Activated CD8-positive, alpha-beta T cell treated with anti-CD3 and anti-CD28 coated beads for 36 hours (primary cell): ENCODE measurements around the gene NOD1. TPM values are rescaled to one million over a fixed set of nuclear protein-coding genes. Genes with fewer than 3 reads are reported as not detected.

ENCODE experiments used
- ATAC-seq: fragments of 200-7000 bp; cut with Tn5 transposase; one replicate; pipeline ENCODE4 v1.10.0; 2021; ENCODE audit warnings: mild to moderate bottlenecking, moderate library complexity
- CTCF ChIA-PET: fragments of 350-600 bp; sonication (Branson Sonifier 250); formaldehyde crosslinking; loops from one replicate; lab custom pipeline; 2021; ENCODE audit warnings: antibody characterized with exemption; lab: Charles Lee
- POLR2A ChIA-PET: fragments of 350-600 bp; sonication (Branson Sonifier 250); formaldehyde crosslinking; loops from one replicate; lab custom pipeline; 2021; ENCODE audit warnings: antibody characterized with exemption; lab: Charles Lee
- DNase-seq: peaks from one replicate; pipeline ENCODE4 v3.0.0-alpha.2; 2020
- H3K27ac Mint-ChIP-seq: one replicate; pipeline ENCODE4 v1.8.0; 2021; ENCODE audit warnings: mild to moderate bottlenecking, mixed read lengths
- H3K27me3 Mint-ChIP-seq: one replicate; pipeline ENCODE4 v1.8.0; 2021; ENCODE audit warnings: mixed read lengths
- H3K36me3 Mint-ChIP-seq: one replicate; pipeline ENCODE4 v1.8.0; 2021; ENCODE audit warnings: low read depth, mixed read lengths
- H3K4me1 Mint-ChIP-seq: one replicate; pipeline ENCODE4 v1.8.0; 2021; ENCODE audit warnings: low read depth, mixed read lengths
- H3K4me3 Mint-ChIP-seq: one replicate; pipeline ENCODE4 v1.8.0; 2021; ENCODE audit warnings: mild to moderate bottlenecking, moderate library complexity, mixed read lengths
- H3K9me3 Mint-ChIP-seq: one replicate; pipeline ENCODE4 v1.8.0; 2021; ENCODE audit warnings: mixed read lengths
- intact Hi-C: fragments of 100-400 bp; cut with micrococcal nuclease; formaldehyde crosslinking; loops from one replicate; pipeline ENCODE4 v1.10.0; 2022
- total RNA-seq, 2 experiments: library from RNA; stranded (reverse); gene quantifications; one replicate each; pipeline ENCODE4 v1.2.3, GENCODE V29; 2021
- TF ChIP-seq, protein P1 (sequence below): fragments of 200-600 bp; IDR thresholded peaks from one replicate; pipeline ENCODE4 v1.8.0; 2022; ENCODE audit warnings: antibody characterized with exemption, mild to moderate bottlenecking

NOD1 gene
- total RNA-seq, 2 experiments from 2014 or later, result 11.5 to 12.5 TPM

DNA sequence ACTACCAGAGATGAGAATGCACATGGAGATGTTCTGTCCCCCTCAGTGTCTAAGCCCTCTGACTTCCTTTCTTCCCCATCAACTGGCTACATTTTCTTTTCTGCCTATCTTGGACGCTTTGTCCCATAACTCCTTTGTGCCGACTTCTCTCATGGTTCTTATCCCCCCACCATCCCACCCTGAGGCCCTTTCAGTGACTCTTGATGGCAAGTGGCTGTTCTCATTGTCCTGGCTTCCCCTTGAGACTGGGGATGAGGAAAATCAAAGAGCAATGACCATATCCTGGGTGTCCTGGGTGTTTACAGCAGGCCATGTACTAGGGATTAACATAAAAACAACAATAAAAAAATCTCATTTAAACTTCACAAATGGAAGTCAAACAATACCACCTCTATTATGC, 44.9 kb upstream of the NOD1 start:
- Mint-ChIP-seq H3K36me3 (no peaks in the 10 kb centered on the region), H3K27ac (no peak overlapping the region), H3K4me1 (no peaks in the 10 kb centered on the region), H3K9me3 (no peaks in the 10 kb centered on the region), H3K4me3 (no peak overlapping the region), H3K27me3 (no peaks in the 10 kb centered on the region)
- DNase-seq (no peak), ATAC-seq (no peak)
- TF ChIP-seq, protein P1, sequence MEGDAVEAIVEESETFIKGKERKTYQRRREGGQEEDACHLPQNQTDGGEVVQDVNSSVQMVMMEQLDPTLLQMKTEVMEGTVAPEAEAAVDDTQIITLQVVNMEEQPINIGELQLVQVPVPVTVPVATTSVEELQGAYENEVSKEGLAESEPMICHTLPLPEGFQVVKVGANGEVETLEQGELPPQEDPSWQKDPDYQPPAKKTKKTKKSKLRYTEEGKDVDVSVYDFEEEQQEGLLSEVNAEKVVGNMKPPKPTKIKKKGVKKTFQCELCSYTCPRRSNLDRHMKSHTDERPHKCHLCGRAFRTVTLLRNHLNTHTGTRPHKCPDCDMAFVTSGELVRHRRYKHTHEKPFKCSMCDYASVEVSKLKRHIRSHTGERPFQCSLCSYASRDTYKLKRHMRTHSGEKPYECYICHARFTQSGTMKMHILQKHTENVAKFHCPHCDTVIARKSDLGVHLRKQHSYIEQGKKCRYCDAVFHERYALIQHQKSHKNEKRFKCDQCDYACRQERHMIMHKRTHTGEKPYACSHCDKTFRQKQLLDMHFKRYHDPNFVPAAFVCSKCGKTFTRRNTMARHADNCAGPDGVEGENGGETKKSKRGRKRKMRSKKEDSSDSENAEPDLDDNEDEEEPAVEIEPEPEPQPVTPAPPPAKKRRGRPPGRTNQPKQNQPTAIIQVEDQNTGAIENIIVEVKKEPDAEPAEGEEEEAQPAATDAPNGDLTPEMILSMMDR, result no peak
- POLR2A ChIA-PET, result no interaction called here
- intact Hi-C loops, result no loop called here
- CTCF ChIA-PET, result no interaction called here

- ATAC-seq (no peak), DNase-seq (no peak)
- no peaks in the 10 kb centered on the region for H3K27me3 Mint-ChIP-seq
- intact Hi-C loops, result no loop called here
- H3K27ac Mint-ChIP-seq, result no peak overlapping the region
- ChIA-PET POLR2A (interaction anchor here (1.3 kb wide), 1 partner anchor 12 kb away, joined by 3 read pairs; no protein-coding TSS in a partner anchor), CTCF (interaction anchor here (1.0 to 1.6 kb wide), 4 partner anchors 11 to 42 kb away, joined by 3 to 6 read pairs (median 5); no protein-coding TSS in a partner anchor)
- H3K4me3 Mint-ChIP-seq, result no peak overlapping the region
- H3K9me3 Mint-ChIP-seq, result no peaks in the 10 kb centered on the region
- TF ChIP-seq, protein P1, result no peak
- H3K36me3 Mint-ChIP-seq, result no peaks in the 10 kb centered on the region
- H3K4me1 Mint-ChIP-seq, result no peaks in the 10 kb centered on the region
Measured at GRCh38 chr7:30522159-30522558, 43.6 kb upstream of the NOD1 start.

GRCh38 chr7:30521532-30521931, 42.9 kb upstream of the NOD1 start:
- no peak for DNase-seq
- peaks cover 3% of the 10 kb centered on the region for H3K4me1 Mint-ChIP-seq
- ChIA-PET POLR2A (interaction anchor here (0.6 to 1.3 kb wide), 2 partner anchors 12 to 439 kb away, joined by 3 read pairs; no protein-coding TSS in a partner anchor), CTCF (interaction anchor here (1.0 to 1.6 kb wide), 4 partner anchors 11 to 43 kb away, joined by 3 to 6 read pairs (median 5); no protein-coding TSS in a partner anchor)
- H3K27ac Mint-ChIP-seq, result no peak overlapping the region
- no peak overlapping the region for H3K4me3 Mint-ChIP-seq
- no peaks in the 10 kb centered on the region for H3K9me3 Mint-ChIP-seq
- no peak for ATAC-seq
- TF ChIP-seq, protein P1, result no peak
- H3K27me3 Mint-ChIP-seq, result no peaks in the 10 kb centered on the region
- intact Hi-C loops, result no loop called here
- H3K36me3 Mint-ChIP-seq, result no peaks in the 10 kb centered on the region

DNA sequence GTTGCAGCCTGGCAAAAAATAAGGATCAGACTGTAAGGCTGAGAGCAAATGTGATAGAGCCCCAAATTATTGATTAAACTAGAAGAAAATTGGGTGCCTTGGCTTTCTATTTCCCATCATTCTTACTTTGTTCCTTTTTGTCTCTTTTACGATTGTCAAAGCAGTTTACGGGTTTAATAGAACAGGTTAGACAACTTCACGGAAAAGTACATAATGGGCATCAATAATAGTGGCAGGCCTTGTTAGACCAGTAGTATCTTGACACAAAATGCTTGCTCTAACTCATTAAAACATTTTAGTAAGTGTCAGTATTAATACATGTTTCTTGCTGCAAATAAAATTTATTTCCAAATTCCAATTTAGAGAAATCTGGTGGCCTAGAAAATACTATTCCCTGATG, 40.5 kb upstream of the NOD1 start:
- H3K4me1 Mint-ChIP-seq, result peaks cover 3% of the 10 kb centered on the region
- ATAC-seq, result no peak

DNA sequence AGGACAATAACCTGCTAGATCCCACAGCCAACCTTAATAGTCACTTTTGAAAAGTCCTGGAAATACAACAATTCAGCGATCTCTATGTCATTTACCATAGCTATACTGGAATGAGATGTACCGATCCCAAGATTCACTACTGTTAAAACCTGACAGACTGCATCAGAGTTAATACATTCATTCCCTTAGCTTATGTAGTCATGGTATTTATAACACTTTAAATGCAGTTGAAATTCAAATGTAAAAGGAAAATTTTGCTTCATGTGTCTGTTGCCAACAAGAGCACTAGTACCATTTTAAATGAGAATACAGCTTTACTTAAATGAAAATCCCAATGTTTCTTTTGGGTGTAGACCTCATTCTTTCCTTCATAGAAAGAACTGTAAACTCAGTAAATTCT, 37.2 kb upstream of the NOD1 start:
- CTCF ChIA-PET, result no interaction called here
- DNase-seq, result no peak
- no peak overlapping the region for H3K27ac Mint-ChIP-seq
- H3K36me3 Mint-ChIP-seq, result no peaks in the 10 kb centered on the region
- POLR2A ChIA-PET, result interaction anchor here (0.7 kb wide), 1 partner anchor 10 kb away, joined by 3 read pairs; no protein-coding TSS in a partner anchor
- no peaks in the 10 kb centered on the region for H3K9me3 Mint-ChIP-seq
- intact Hi-C loops, result no loop called here
- TF ChIP-seq, protein P1, result no peak
- H3K27me3 Mint-ChIP-seq, result no peaks in the 10 kb centered on the region
- H3K4me1 Mint-ChIP-seq, result peaks cover 3% of the 10 kb centered on the region
- no peak for ATAC-seq
- no peak overlapping the region for H3K4me3 Mint-ChIP-seq

More for the DNA sequence above, 40.5 kb upstream of the NOD1 start:
- intact Hi-C loops, result no loop called here
- ChIA-PET POLR2A (no interaction called here), CTCF (no interaction called here)
- no peak overlapping the region for H3K27ac Mint-ChIP-seq
- TF ChIP-seq, protein P1, result no peak
- no peaks in the 10 kb centered on the region for H3K9me3 Mint-ChIP-seq
- DNase-seq, result no peak
- H3K36me3 Mint-ChIP-seq, result no peaks in the 10 kb centered on the region
- H3K4me3 Mint-ChIP-seq, result no peak overlapping the region
- no peaks in the 10 kb centered on the region for H3K27me3 Mint-ChIP-seq
